GM12878 (cell line): ENCODE results near the gene OGFOD2. TPM values are rescaled to one million over a fixed set of nuclear protein-coding genes. Genes with fewer than 3 reads are reported as not detected.

Experiments
- ATAC-seq: fragments of 200-7000 bp; cut with Tn5 transposase; 3 replicates; pipeline ENCODE4 v1.9.1; 2020; ENCODE audit warnings: mild to moderate bottlenecking, moderate library complexity
- BruUV-seq: library from RNA; stranded (reverse); fragments of 400-500 nt; replicated peaks from 2 replicates; lab custom pipeline; 2021; lab: Mats Ljungman, UMichigan
- CTCF ChIA-PET: fragments of 300-600 bp; sonication (Branson Sonifier 250); formaldehyde crosslinking; extraction: SDS; loops from one replicate; lab custom pipeline; 2021; ENCODE audit warnings: inconsistent platforms; lab: Yijun Ruan, JAX
- POLR2A ChIA-PET: fragments of 350-600 bp; formaldehyde crosslinking; extraction: SDS; loops from one replicate; lab custom pipeline; 2021; ENCODE audit warnings: inconsistent platforms; lab: Charles Lee
- RAD21 ChIA-PET: fragments of 300-600 bp; sonication (Branson Sonifier 250); formaldehyde crosslinking; loops from one replicate; lab custom pipeline; 2023; ENCODE audit warnings: antibody characterized with exemption; ENCODE audit not compliant: unreplicated experiment; lab: Charles Lee
- SMC1A ChIA-PET: fragments of 300-600 bp; sonication (Branson Sonifier 250); formaldehyde crosslinking; loops from one replicate; lab custom pipeline; 2023; ENCODE audit not compliant: unreplicated experiment, uncharacterized antibody; lab: Charles Lee
- DNase-seq: peaks from one replicate; pipeline ENCODE4 v3.0.0-alpha.2; 2011; ENCODE audit warnings: low read depth, low spot score
- FAIRE-seq: peaks from 3 replicates; lab custom pipeline; 2011; peaks lifted over from hg19 to GRCh38; lab: Jason Lieb, UNC
- H2AFZ ChIP-seq: 2 replicates; pipeline ENCODE4 v1.6.0; 2011; ENCODE audit warnings: low read depth, low read length, control low read depth; ENCODE audit not compliant: control insufficient read depth
- H3K27ac ChIP-seq: 2 replicates; pipeline ENCODE4 v1.5.1; 2011; ENCODE audit warnings: control low read depth; ENCODE audit not compliant: control insufficient read depth, insufficient read depth
- H3K27me3 ChIP-seq, 2 experiments: replicated peaks in 1 of 2; 2 replicates each; pipeline versions ENCODE4 v1.6.0 to v1.6.1; 2011; ENCODE audit warnings: low read length in 1 of 2; ENCODE audit not compliant: control insufficient read depth in 2 of 2, insufficient read depth in 2 of 2
- H3K36me3 ChIP-seq, 2 experiments: 2 replicates each; pipeline ENCODE4 v1.5.1; 2011; ENCODE audit warnings: low read length in 1 of 2; ENCODE audit not compliant: control insufficient read depth in 2 of 2, insufficient read depth in 2 of 2
- H3K4me1 ChIP-seq: 2 replicates; pipeline ENCODE4 v1.6.1; 2011; ENCODE audit warnings: mild to moderate bottlenecking, low read length, moderate library complexity, mixed read lengths; ENCODE audit not compliant: control insufficient read depth, insufficient read depth
- H3K4me2 ChIP-seq: 2 replicates; pipeline ENCODE4 v1.6.0; 2011; ENCODE audit warnings: control low read depth; ENCODE audit not compliant: control insufficient read depth, insufficient read depth
- H3K4me3 ChIP-seq: fragments of 200-600 bp; sonication (generic); 2 replicates; pipeline ENCODE4 v1.5.1; 2016
- H3K79me2 ChIP-seq: 2 replicates; pipeline ENCODE4 v1.6.0; 2011; ENCODE audit warnings: low read length; ENCODE audit not compliant: control insufficient read depth, insufficient read depth
- H3K9ac ChIP-seq: 2 replicates; pipeline ENCODE4 v1.8.0; 2011; ENCODE audit warnings: low read length, control low read depth, mixed read lengths; ENCODE audit not compliant: control insufficient read depth, insufficient read depth
- H3K9me3 ChIP-seq: replicated peaks from 3 replicates; pipeline ENCODE4 v1.5.1; 2011; ENCODE audit warnings: mild to moderate bottlenecking, low read length; ENCODE audit not compliant: control insufficient read depth, insufficient read depth
- H4K20me1 ChIP-seq: 2 replicates; pipeline ENCODE4 v1.6.0; 2011; ENCODE audit not compliant: control insufficient read depth, insufficient read depth
- DPF2 ChIP-seq: fragments of 450-650 bp; IDR thresholded peaks from 2 replicates; pipeline ENCODE4 v1.6.1; 2017; ENCODE audit warnings: mild to moderate bottlenecking
- FOXK2 ChIP-seq: fragments of 450-650 bp; IDR thresholded peaks from 2 replicates; pipeline ENCODE4 v1.6.1; 2017; ENCODE audit warnings: mild to moderate bottlenecking, moderate library complexity
- SUPT20H ChIP-seq: IDR thresholded peaks from 2 replicates; pipeline ENCODE4 v1.6.1; 2011; ENCODE audit warnings: low read depth, mild to moderate bottlenecking, low read length, moderate library complexity, borderline replicate concordance; ENCODE audit not compliant: control insufficient read depth
- ZNF622 ChIP-seq: fragments of 450-650 bp; IDR thresholded peaks from 2 replicates; pipeline ENCODE4 v1.6.1; 2017; ENCODE audit warnings: mild to moderate bottlenecking, inconsistent platforms
- ZNF687 ChIP-seq: fragments of 450-650 bp; IDR thresholded peaks from 2 replicates; pipeline ENCODE4 v1.6.1; 2017; ENCODE audit warnings: mild to moderate bottlenecking, moderate library complexity
- whole genome bisulfite sequencing: methylation state at CpG from one replicate; pipeline ENCODE4 v1.1.6; 2016; ENCODE audit warnings: low lambda C conversion rate; ENCODE audit not compliant: insufficient replicate concordance, insufficient coverage; ENCODE audit errors: missing lambda C conversion rate; 5-methylcytosine and 5-hydroxymethylcytosine counted together
- in situ Hi-C: fragments of 300-500 bp; cut with MboI; formaldehyde crosslinking; loops from 9 replicates; pipeline ENCODE4 v1.14.3; 2018; ENCODE audit warnings: mixed read lengths
- intact Hi-C: fragments of 100-400 bp; cut with micrococcal nuclease; formaldehyde crosslinking; loops from one replicate; pipeline ENCODE4 v1.14.2; 2022; ENCODE audit not compliant: unreplicated experiment
- polyA plus RNA-seq, 11 experiments: library from polyadenylated mRNA; depleted of rRNA in 4 of 11; unstranded in 6 of 11; stranded (reverse) in 5 of 11; fragments of >200 nt; fragmentation: Nextera tagmentation in 4 of 11; fragmentation: Illumina TruSeq in 1 of 11; extraction: Ambion mirVana in 4 of 11; extraction: Trizol in 1 of 11; gene quantifications; 1 replicate in 1 of 11; 2 replicates in 10 of 11; pipeline versions ENCODE4 v1.2.1 to v1.2.3, GENCODE V29; 2011 to 2016; ENCODE audit warnings: inconsistent platforms in 2 of 11, missing spikeins in 2 of 11, low read depth in 1 of 11
- total RNA-seq, 4 experiments: library from RNA; depleted of rRNA in 3 of 4; stranded (reverse); fragments of >200 nt in 3 of 4; fragmentation: Illumina TruSeq in 1 of 4; extraction: Trizol in 1 of 4; gene quantifications; 2 replicates each; pipeline versions ENCODE4 v1.2.1 to v1.2.3, GENCODE V29; 2013 to 2021

OGFOD2 gene
- total and polyA plus RNA-seq, 10 of the 15 experiments (the other 5 are each of a cell fraction or from before 2014, with no cell fraction given): 0.93 to 29.2 (median 16.3) TPM

- no peak for TF ChIP-seq SUPT20H
- no peak for TF ChIP-seq ZNF622
- TF ChIP-seq, all 136 proteins: peak for 0
Measured at GRCh38 chr12:122968104-122968503, 6.9 kb upstream of the OGFOD2 start (continued).

GRCh38 chr12:122969676-122970075, 5.4 kb upstream of the OGFOD2 start:
- no peak overlapping the region for H3K27ac ChIP-seq
- H3K4me2 ChIP-seq: no peak overlapping the region
- CTCF ChIA-PET: interaction anchor here (1.1 kb wide), 1 partner anchor 99 kb away, joined by 3 read pairs; no protein-coding TSS in a partner anchor
- no peaks in the 10 kb centered on the region; the same call in 1 of the 2 replicates for H4K20me1 ChIP-seq
- POLR2A ChIA-PET: interaction anchor here (1.1 to 1.2 kb wide), 2 partner anchors 10 to 266 kb away, joined by 3 read pairs; no protein-coding TSS in a partner anchor
- WGBS: 44% methylated on average over 3 of the region's 4 CpGs
- SMC1A ChIA-PET: interaction anchor here (1.1 kb wide), 1 partner anchor 10 kb away, joined by 3 read pairs; no protein-coding TSS in a partner anchor
- H3K9ac ChIP-seq: no peak overlapping the region
- DNase-seq: no peak
- BruUV-seq: no TSS peak
- H3K27me3 ChIP-seq: no peaks in the 10 kb centered on the region
- FAIRE-seq: no peak
- peaks cover 4% of the 10 kb centered on the region; the same call in 1 of the 2 replicates for H3K4me1 ChIP-seq
- H3K4me3 ChIP-seq: no peak overlapping the region
- no peak for ATAC-seq
- intact Hi-C loops (no loop called here), in situ Hi-C loops (no loop called here)
- no peaks in the 10 kb centered on the region for H3K9me3 ChIP-seq
- H2AFZ ChIP-seq: no peak overlapping the region
- TF ChIP-seq FOXK2: no peak
- TF ChIP-seq ZNF687: no peak
- no peak for TF ChIP-seq DPF2
- TF ChIP-seq, all 136 proteins: peak for 0
- Histone ChIP-seq H3K79me2 (no peaks in the 10 kb centered on the region; the same call in 1 of the 2 replicates), H3K36me3 (no peaks in the 10 kb centered on the region)
- RAD21 ChIA-PET: interaction anchor here (0.8 kb wide), 2 partner anchors 88 to 98 kb away, joined by 3 read pairs; no protein-coding TSS in a partner anchor
